Fibroblast of lung (primary cell): ENCODE data around the gene RIPK1.

Experiments
- EZH2 ChIP-seq: IDR thresholded peaks from 2 replicates; pipeline ENCODE4 v1.5.1; 2012; ENCODE audit warnings: low read length, control low read depth, mild to moderate bottlenecking; ENCODE audit errors: missing control alignments
- TF ChIP-seq, protein P1 (sequence below), 2 donors: IDR thresholded peaks in 1 of 2; conservative IDR thresholded peaks in 1 of 2; 1 replicate in 1 of 2; 2 replicates in 1 of 2; pipeline ENCODE4 v1.5.1; 2011 to 2012; ENCODE audit warnings: low read length in 2 of 2, control low read depth in 1 of 2, inconsistent platforms in 1 of 2, low read depth in 1 of 2, mild to moderate bottlenecking in 1 of 2

DNA sequence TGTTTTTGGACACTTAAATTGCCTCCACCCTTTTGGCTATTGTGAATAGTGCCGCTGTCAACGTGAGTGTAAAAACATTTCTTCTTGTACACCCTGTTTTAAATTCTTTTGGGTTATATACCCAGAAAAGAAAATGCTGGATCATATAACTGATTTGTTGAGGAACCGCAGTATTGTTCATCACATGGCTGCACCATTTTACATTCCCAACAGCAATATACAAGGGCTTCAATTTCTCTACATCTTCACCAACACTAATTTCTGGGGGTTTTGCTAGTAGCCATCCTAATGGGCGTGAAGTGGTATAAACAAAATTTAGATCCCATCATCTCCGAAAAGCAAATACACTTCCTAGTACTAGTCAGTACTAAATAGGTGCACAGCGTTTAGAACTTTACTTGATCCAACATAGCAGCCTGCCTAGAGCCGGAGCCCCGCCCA lies 49.6 kb downstream of the RIPK1 start:
- no peak for TF ChIP-seq EZH2
- TF ChIP-seq, protein P1, sequence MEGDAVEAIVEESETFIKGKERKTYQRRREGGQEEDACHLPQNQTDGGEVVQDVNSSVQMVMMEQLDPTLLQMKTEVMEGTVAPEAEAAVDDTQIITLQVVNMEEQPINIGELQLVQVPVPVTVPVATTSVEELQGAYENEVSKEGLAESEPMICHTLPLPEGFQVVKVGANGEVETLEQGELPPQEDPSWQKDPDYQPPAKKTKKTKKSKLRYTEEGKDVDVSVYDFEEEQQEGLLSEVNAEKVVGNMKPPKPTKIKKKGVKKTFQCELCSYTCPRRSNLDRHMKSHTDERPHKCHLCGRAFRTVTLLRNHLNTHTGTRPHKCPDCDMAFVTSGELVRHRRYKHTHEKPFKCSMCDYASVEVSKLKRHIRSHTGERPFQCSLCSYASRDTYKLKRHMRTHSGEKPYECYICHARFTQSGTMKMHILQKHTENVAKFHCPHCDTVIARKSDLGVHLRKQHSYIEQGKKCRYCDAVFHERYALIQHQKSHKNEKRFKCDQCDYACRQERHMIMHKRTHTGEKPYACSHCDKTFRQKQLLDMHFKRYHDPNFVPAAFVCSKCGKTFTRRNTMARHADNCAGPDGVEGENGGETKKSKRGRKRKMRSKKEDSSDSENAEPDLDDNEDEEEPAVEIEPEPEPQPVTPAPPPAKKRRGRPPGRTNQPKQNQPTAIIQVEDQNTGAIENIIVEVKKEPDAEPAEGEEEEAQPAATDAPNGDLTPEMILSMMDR (conservative IDR thresholded peaks at IDR 0.05 in 1 of 2, IDR thresholded peaks at IDR 0.05 in 1 of 2; ENCODE audit: low read depth in 1 of 2, low read length in 2 of 2): no peak
